H9 (cell line): ENCODE results near the gene PLEKHO2. TPM values are rescaled to one million over a fixed set of nuclear protein-coding genes. Genes with fewer than 3 reads are reported as not detected.
A peak's percentile ranks its signal among the peaks of the same experiment; 100 is the strongest.

Experiments used
- DNase-seq: peaks from one replicate; pipeline ENCODE4 v3.0.0-alpha.2; 2017
- H2AFZ ChIP-seq: one replicate; pipeline ENCODE4 v1.6.1; 2013; ENCODE audit warnings: mild to moderate bottlenecking, low read length, control low read depth, moderate library complexity
- H2AK5ac ChIP-seq: 2 replicates; pipeline ENCODE4 v1.6.1; 2013; ENCODE audit warnings: low read length, control low read depth, mixed read lengths; ENCODE audit not compliant: insufficient read length
- H2BK120ac ChIP-seq: one replicate; pipeline ENCODE4 v1.6.1; 2013; ENCODE audit warnings: low read depth, mild to moderate bottlenecking, low read length, control low read depth, inconsistent platforms; ENCODE audit not compliant: poor library complexity, severe bottlenecking
- H2BK12ac ChIP-seq: 2 replicates; pipeline ENCODE4 v1.6.1; 2013; ENCODE audit warnings: low read length, control low read depth, mixed read lengths, low read depth; ENCODE audit not compliant: insufficient read length
- H2BK15ac ChIP-seq: 2 replicates; pipeline ENCODE4 v1.6.1; 2013; ENCODE audit warnings: low read depth, low read length, control low read depth
- H2BK20ac ChIP-seq: one replicate; pipeline ENCODE4 v1.6.1; 2013; ENCODE audit warnings: low read depth, mild to moderate bottlenecking, low read length, control low read depth, inconsistent platforms; ENCODE audit not compliant: poor library complexity, severe bottlenecking
- H2BK5ac ChIP-seq: 2 replicates; pipeline ENCODE4 v1.6.1; 2013; ENCODE audit warnings: low read length, control low read depth, mixed read lengths; ENCODE audit not compliant: insufficient read length
- H3K14ac ChIP-seq: 2 replicates; pipeline ENCODE4 v1.6.1; 2013; ENCODE audit warnings: low read length, control low read depth; ENCODE audit not compliant: insufficient read depth
- H3K18ac ChIP-seq: 2 replicates; pipeline ENCODE4 v1.6.1; 2013; ENCODE audit warnings: low read depth, mild to moderate bottlenecking, mixed read lengths, low read length, control low read depth; ENCODE audit not compliant: insufficient read length
- H3K23ac ChIP-seq: 2 replicates; pipeline ENCODE4 v1.6.1; 2013; ENCODE audit warnings: low read length, control low read depth, mixed read lengths, low read depth; ENCODE audit not compliant: insufficient read length
- H3K23me2 ChIP-seq: 2 replicates; pipeline ENCODE4 v1.6.1; 2013; ENCODE audit warnings: low read depth, mild to moderate bottlenecking, mixed read lengths, low read length, control low read depth; ENCODE audit not compliant: insufficient read length, poor library complexity, severe bottlenecking
- H3K27ac ChIP-seq: 2 replicates; pipeline ENCODE4 v1.5.1; 2013; ENCODE audit warnings: low read length, control low read depth, mixed read lengths, low read depth; ENCODE audit not compliant: insufficient read length
- H3K27me3 ChIP-seq: 2 replicates; pipeline ENCODE4 v1.6.1; 2013; ENCODE audit warnings: low read length, control low read depth, inconsistent platforms; ENCODE audit not compliant: insufficient read depth
- H3K4ac ChIP-seq: 2 replicates; pipeline ENCODE4 v1.6.1; 2013; ENCODE audit warnings: low read depth, mild to moderate bottlenecking, control low read depth, inconsistent platforms, low read length, moderate library complexity
- H3K4me1 ChIP-seq: 2 replicates; pipeline ENCODE4 v1.6.1; 2013; ENCODE audit warnings: low read length, control low read depth, inconsistent platforms; ENCODE audit not compliant: insufficient read depth
- H3K4me2 ChIP-seq: 2 replicates; pipeline ENCODE4 v1.6.1; 2013; ENCODE audit warnings: low read length, control low read depth, mixed read lengths; ENCODE audit not compliant: insufficient read length, insufficient read depth
- H3K56ac ChIP-seq: 2 replicates; pipeline ENCODE4 v1.6.1; 2013; ENCODE audit warnings: low read depth, mild to moderate bottlenecking, mixed read lengths, low read length, control low read depth; ENCODE audit not compliant: insufficient read length
- H3K79me1 ChIP-seq: 2 replicates; pipeline ENCODE4 v1.6.1; 2013; ENCODE audit warnings: low read depth, mild to moderate bottlenecking, moderate library complexity, low read length, control low read depth, inconsistent platforms; ENCODE audit not compliant: insufficient read depth, poor library complexity, severe bottlenecking
- H3K79me2 ChIP-seq: 2 replicates; pipeline ENCODE4 v1.6.1; 2013; ENCODE audit warnings: low read length, control low read depth, inconsistent platforms; ENCODE audit not compliant: insufficient read depth
- H3K9ac ChIP-seq: 2 replicates; pipeline ENCODE4 v1.6.1; 2013; ENCODE audit warnings: low read length, control low read depth, mixed read lengths; ENCODE audit not compliant: insufficient read length; ENCODE audit errors: extremely low read depth
- H3K9me3 ChIP-seq: one replicate; pipeline ENCODE4 v1.6.1; 2013; ENCODE audit warnings: low read depth, low read length, inconsistent platforms; ENCODE audit not compliant: control insufficient read depth
- H3T11ph ChIP-seq: one replicate; pipeline ENCODE4 v1.6.1; 2013; ENCODE audit warnings: mild to moderate bottlenecking, low read length, control low read depth, inconsistent platforms
- H4K20me1 ChIP-seq: one replicate; pipeline ENCODE4 v1.6.1; 2013; ENCODE audit not compliant: control insufficient read depth, insufficient read length, insufficient read depth
- H4K5ac ChIP-seq: 2 replicates; pipeline ENCODE4 v1.6.1; 2013; ENCODE audit warnings: low read depth, mild to moderate bottlenecking, mixed read lengths, low read length, control low read depth; ENCODE audit not compliant: insufficient read length
- H4K8ac ChIP-seq: replicated peaks from 2 replicates; pipeline ENCODE4 v1.6.1; 2013; ENCODE audit warnings: low read length, control low read depth, mixed read lengths, low read depth; ENCODE audit not compliant: insufficient read length
- H4K91ac ChIP-seq: 2 replicates; pipeline ENCODE4 v1.6.1; 2013; ENCODE audit warnings: low read depth, mild to moderate bottlenecking, moderate library complexity, mixed read lengths, low read length, control low read depth; ENCODE audit not compliant: insufficient read length
- H3K27ac Mint-ChIP-seq, 3 experiments: 2 replicates in 2 of 3; 3 replicates in 1 of 3; pipeline ENCODE4 v1.8.0; 2020 to 2021; ENCODE audit warnings: mixed read lengths in 3 of 3, mild to moderate bottlenecking in 1 of 3, moderate library complexity in 1 of 3
- H3K27me3 Mint-ChIP-seq: 2 replicates; pipeline ENCODE4 v1.8.0; 2021; ENCODE audit warnings: low read depth, mild to moderate bottlenecking, moderate library complexity, mixed read lengths
- H3K36me3 Mint-ChIP-seq, 3 experiments: 2 replicates in 2 of 3; 3 replicates in 1 of 3; pipeline ENCODE4 v1.8.0; 2020 to 2021; ENCODE audit warnings: low read depth in 3 of 3, mixed read lengths in 3 of 3; ENCODE audit not compliant: insufficient read depth in 1 of 3
- H3K4me1 Mint-ChIP-seq, 2 experiments: 2 replicates each; pipeline ENCODE4 v1.8.0; 2020; ENCODE audit warnings: mixed read lengths in 2 of 2
- H3K4me3 Mint-ChIP-seq, 2 experiments: 2 replicates in 1 of 2; 3 replicates in 1 of 2; pipeline ENCODE4 v1.8.0; 2020 to 2021; ENCODE audit warnings: mild to moderate bottlenecking in 2 of 2, mixed read lengths in 2 of 2, moderate library complexity in 1 of 2
- H3K9me3 Mint-ChIP-seq, 2 experiments: 2 replicates in 1 of 2; 3 replicates in 1 of 2; pipeline ENCODE4 v1.8.0; 2020; ENCODE audit warnings: mild to moderate bottlenecking in 2 of 2, mixed read lengths in 2 of 2, moderate library complexity in 1 of 2
- CTCF ChIP-seq: fragments of 200-600 bp; sonication (generic); conservative IDR thresholded peaks from 3 replicates; pipeline ENCODE4 v1.8.0; 2021; ENCODE audit warnings: antibody characterized with exemption, mild to moderate bottlenecking
- WGBS: extraction: QIAGEN DNeasy Blood & Tissue Kit; methylation state at CpG from one replicate; pipeline ENCODE4 v1.1.7; 2013; ENCODE audit warnings: missing lambda C conversion rate, low lambda C conversion rate, mixed read lengths; ENCODE audit not compliant: insufficient read length; ENCODE audit errors: extremely low coverage; 5-methylcytosine and 5-hydroxymethylcytosine counted together
- total RNA-seq: library from RNA; stranded (reverse); gene quantifications from 2 replicates; pipeline ENCODE4 v1.2.1, GENCODE V29; 2021

PLEKHO2 gene
- total RNA-seq, 1 experiment from 2014 or later, result 18.1 TPM

- no peak overlapping the region for H2BK15ac ChIP-seq
- no peak overlapping the region for H3K56ac ChIP-seq
- Mint-ChIP-seq H3K27ac (peak overlapping the region in 2 of 3 experiments; percentile 71 to 86; a peak in 2 of 7 replicates), H3K9me3 (no peaks in the 10 kb centered on the region), H3K27me3 (no peaks in the 10 kb centered on the region), H3K4me1 (peaks cover 46 to 61% of the 10 kb centered on the region in 2 experiments), H3K4me3 (no peak overlapping the region), H3K36me3 (peaks cover 17 to 52% (median 38%) of the 10 kb centered on the region in 3 experiments)
- no peaks in the 10 kb centered on the region for H3K79me2 ChIP-seq
- H4K91ac ChIP-seq, result no peak overlapping the region
- no peak overlapping the region for H2BK20ac ChIP-seq
- H3K4ac ChIP-seq, result no peak overlapping the region
- H3T11ph ChIP-seq, result no peak overlapping the region
- H3K27me3 ChIP-seq, result no peaks in the 10 kb centered on the region
- H3K18ac ChIP-seq, result no peak overlapping the region
- no peak overlapping the region for H2BK12ac ChIP-seq
- no peak overlapping the region for H4K8ac ChIP-seq
- H3K4me2 ChIP-seq, result no peak overlapping the region
- H3K4me1 ChIP-seq, result peaks cover 9% of the 10 kb centered on the region; the same call in 1 of the 2 replicates
- WGBS, result no CpG with 5 or more reads among the region's 1 CpG
- H3K23me2 ChIP-seq, result no peaks in the 10 kb centered on the region
- H2BK5ac ChIP-seq, result no peak overlapping the region
- H2AFZ ChIP-seq, result no peak overlapping the region
- no peaks in the 10 kb centered on the region for H3K9me3 ChIP-seq
- no peak overlapping the region for H2BK120ac ChIP-seq
- no peaks in the 10 kb centered on the region for H3K79me1 ChIP-seq
- H3K27ac ChIP-seq, result no peak overlapping the region
- no peak overlapping the region for H3K14ac ChIP-seq
- no peak for TF ChIP-seq CTCF
- H3K9ac ChIP-seq, result no peak overlapping the region
- H3K23ac ChIP-seq, result no peak overlapping the region
- no peak for DNase-seq
- H2AK5ac ChIP-seq, result no peak overlapping the region
- no peak overlapping the region for H4K5ac ChIP-seq
- no peaks in the 10 kb centered on the region for H4K20me1 ChIP-seq
These were observed 20.7 kb downstream of the PLEKHO2 start for GRCh38 chr15:64862408-64862807.
